IMR-90 (cell line): ENCODE measurements around the gene ALG11.
A peak's percentile ranks its signal among the peaks of the same experiment; 100 is the strongest.

Experiments
- BHLHE40 ChIP-seq: fragments of 150-350 bp; IDR thresholded peaks from 2 replicates; pipeline ENCODE4 v1.6.1; 2016; ENCODE audit warnings: mild to moderate bottlenecking, low read depth, low read length
- CHD1 ChIP-seq: IDR thresholded peaks from 2 replicates; pipeline ENCODE4 v1.6.1; 2012; ENCODE audit warnings: low read depth, low read length, improper control_type of control experiment
- MAZ ChIP-seq: IDR thresholded peaks from 2 replicates; pipeline ENCODE4 v1.6.1; 2012; ENCODE audit warnings: low read depth, mild to moderate bottlenecking, low read length, improper control_type of control experiment, moderate library complexity, borderline replicate concordance
- MXI1 ChIP-seq: IDR thresholded peaks from 2 replicates; pipeline ENCODE4 v1.6.1; 2012; ENCODE audit warnings: low read depth, mild to moderate bottlenecking, low read length, moderate library complexity, borderline replicate concordance
- NFE2L2 ChIP-seq: fragments of 150-350 bp; IDR thresholded peaks from 2 replicates; pipeline ENCODE4 v1.6.1; 2016; ENCODE audit warnings: low read depth, mild to moderate bottlenecking, low read length
- POLR2A ChIP-seq: IDR thresholded peaks from 2 replicates; pipeline ENCODE4 v1.6.1; 2012; ENCODE audit warnings: mild to moderate bottlenecking, low read depth, low read length
- RAD21 ChIP-seq: IDR thresholded peaks from 2 replicates; pipeline ENCODE4 v1.6.1; 2012; ENCODE audit warnings: low read length, improper control_type of control experiment
- RCOR1 ChIP-seq: IDR thresholded peaks from 2 replicates; pipeline ENCODE4 v1.6.1; 2012; ENCODE audit warnings: mild to moderate bottlenecking, low read length, improper control_type of control experiment; ENCODE audit not compliant: insufficient replicate concordance
- RFX5 ChIP-seq: IDR thresholded peaks from 2 replicates; pipeline ENCODE4 v1.8.0; 2012; ENCODE audit warnings: low read depth, mild to moderate bottlenecking, low read length, moderate library complexity
- SMC3 ChIP-seq: fragments of 150-350 bp; IDR thresholded peaks from 2 replicates; pipeline ENCODE4 v1.6.1; 2016; ENCODE audit warnings: low read depth, mild to moderate bottlenecking, antibody characterized with exemption, low read length, moderate library complexity
- TF ChIP-seq, protein P1 (sequence below): conservative IDR thresholded peaks from 2 replicates; pipeline ENCODE4 v1.5.1; 2012; ENCODE audit warnings: mild to moderate bottlenecking, low read depth, low read length, improper control_type of control experiment
- TF ChIP-seq, protein P2 (sequence below): fragments of 150-350 bp; IDR thresholded peaks from 2 replicates; pipeline ENCODE4 v1.6.1; 2017; ENCODE audit warnings: mild to moderate bottlenecking, antibody characterized with exemption, low read length, low read depth
- TF ChIP-seq, protein P3 (sequence below): fragments of 150-350 bp; IDR thresholded peaks from 2 replicates; pipeline ENCODE4 v1.6.1; 2016; ENCODE audit warnings: low read depth, mild to moderate bottlenecking, low read length, moderate library complexity, borderline replicate concordance

DNA sequence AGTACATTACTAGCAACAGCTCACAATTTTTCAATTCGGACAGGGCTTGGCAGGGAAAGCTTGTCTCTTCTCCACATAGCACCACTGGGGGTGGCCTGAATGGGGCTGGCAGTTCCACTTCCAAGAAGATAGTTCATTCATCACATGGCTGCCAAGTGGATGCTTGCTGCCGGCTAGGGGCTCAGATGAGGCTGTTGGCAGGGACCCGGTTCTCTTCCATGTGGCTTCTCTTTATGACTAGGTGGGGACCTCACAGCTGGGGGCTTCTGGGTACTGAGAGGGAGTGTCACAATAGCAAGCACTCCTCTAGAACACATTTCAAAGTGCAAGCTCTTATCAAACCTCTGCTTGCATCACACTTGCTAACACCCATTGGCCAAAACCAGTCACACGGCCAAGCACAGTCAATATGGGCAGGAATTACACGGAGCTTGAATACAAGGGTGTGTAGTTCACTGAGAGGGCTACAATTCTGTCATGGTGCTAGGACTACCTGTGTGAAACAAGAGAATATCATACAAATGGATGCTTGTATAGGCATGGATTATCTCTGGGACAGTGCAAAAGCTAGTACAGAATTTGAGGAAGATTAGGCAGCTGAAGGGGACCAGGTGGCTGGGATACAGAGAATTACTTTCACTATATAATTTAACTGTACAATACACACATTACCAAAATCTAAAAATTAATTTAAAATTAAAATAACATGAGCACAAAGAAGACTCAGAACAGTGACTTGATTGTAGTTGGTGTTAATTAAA is 33.2 kb upstream of the ALG11 start:
- TF ChIP-seq, protein P1, sequence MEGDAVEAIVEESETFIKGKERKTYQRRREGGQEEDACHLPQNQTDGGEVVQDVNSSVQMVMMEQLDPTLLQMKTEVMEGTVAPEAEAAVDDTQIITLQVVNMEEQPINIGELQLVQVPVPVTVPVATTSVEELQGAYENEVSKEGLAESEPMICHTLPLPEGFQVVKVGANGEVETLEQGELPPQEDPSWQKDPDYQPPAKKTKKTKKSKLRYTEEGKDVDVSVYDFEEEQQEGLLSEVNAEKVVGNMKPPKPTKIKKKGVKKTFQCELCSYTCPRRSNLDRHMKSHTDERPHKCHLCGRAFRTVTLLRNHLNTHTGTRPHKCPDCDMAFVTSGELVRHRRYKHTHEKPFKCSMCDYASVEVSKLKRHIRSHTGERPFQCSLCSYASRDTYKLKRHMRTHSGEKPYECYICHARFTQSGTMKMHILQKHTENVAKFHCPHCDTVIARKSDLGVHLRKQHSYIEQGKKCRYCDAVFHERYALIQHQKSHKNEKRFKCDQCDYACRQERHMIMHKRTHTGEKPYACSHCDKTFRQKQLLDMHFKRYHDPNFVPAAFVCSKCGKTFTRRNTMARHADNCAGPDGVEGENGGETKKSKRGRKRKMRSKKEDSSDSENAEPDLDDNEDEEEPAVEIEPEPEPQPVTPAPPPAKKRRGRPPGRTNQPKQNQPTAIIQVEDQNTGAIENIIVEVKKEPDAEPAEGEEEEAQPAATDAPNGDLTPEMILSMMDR, result no peak
- TF ChIP-seq NFE2L2 (no peak), SMC3 (no peak), CHD1 (no peak), POLR2A (no peak), RFX5 (no peak), RAD21 (no peak), BHLHE40 (no peak), MXI1 (no peak), RCOR1 (no peak), MAZ (no peak)
- TF ChIP-seq, protein P2, sequence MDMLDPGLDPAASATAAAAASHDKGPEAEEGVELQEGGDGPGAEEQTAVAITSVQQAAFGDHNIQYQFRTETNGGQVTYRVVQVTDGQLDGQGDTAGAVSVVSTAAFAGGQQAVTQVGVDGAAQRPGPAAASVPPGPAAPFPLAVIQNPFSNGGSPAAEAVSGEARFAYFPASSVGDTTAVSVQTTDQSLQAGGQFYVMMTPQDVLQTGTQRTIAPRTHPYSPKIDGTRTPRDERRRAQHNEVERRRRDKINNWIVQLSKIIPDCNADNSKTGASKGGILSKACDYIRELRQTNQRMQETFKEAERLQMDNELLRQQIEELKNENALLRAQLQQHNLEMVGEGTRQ, result peak; percentile 65; the same call in 1 of the 2 replicates
- TF ChIP-seq, protein P3, sequence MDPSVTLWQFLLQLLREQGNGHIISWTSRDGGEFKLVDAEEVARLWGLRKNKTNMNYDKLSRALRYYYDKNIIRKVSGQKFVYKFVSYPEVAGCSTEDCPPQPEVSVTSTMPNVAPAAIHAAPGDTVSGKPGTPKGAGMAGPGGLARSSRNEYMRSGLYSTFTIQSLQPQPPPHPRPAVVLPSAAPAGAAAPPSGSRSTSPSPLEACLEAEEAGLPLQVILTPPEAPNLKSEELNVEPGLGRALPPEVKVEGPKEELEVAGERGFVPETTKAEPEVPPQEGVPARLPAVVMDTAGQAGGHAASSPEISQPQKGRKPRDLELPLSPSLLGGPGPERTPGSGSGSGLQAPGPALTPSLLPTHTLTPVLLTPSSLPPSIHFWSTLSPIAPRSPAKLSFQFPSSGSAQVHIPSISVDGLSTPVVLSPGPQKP, result no peak
